Measurements from ENCODE around the gene NXPH2. TPM values are rescaled to one million over a fixed set of nuclear protein-coding genes. Genes with fewer than 3 reads are reported as not detected.

The NXPH2 gene
- polyA plus RNA-seq, 1 of the 3 experiments (the other 2 are of a cell fraction) = not detected

- H3K9me3 ChIP-seq = no peaks in the 10 kb centered on the region
- TF ChIP-seq NRF1 (IDR thresholded peaks at IDR 0.05; ENCODE audit: low read depth, low read length) = no peak
- TF ChIP-seq TCF12 (IDR thresholded peaks at IDR 0.05) = no peak
- TF ChIP-seq MXI1 (IDR thresholded peaks at IDR 0.05; ENCODE audit: low read depth, low read length) = no peak
- no peak for TF ChIP-seq ELF1 (IDR thresholded peaks at IDR 0.05)
- no peak for TF ChIP-seq USF2 (IDR thresholded peaks at IDR 0.05; ENCODE audit: borderline replicate concordance, low read depth, low read length)
- no peak for TF ChIP-seq EZH2phosphoT487 (IDR thresholded peaks at IDR 0.05; ENCODE audit: borderline replicate concordance, low read depth)
- no peak for TF ChIP-seq FOSL2 (IDR thresholded peaks at IDR 0.05; ENCODE audit: borderline replicate concordance, low read depth)
- TF ChIP-seq TAF1 (IDR thresholded peaks at IDR 0.05; ENCODE audit: borderline replicate concordance, low read depth, low read length) = no peak
- no peak for TF ChIP-seq RAD21 (IDR thresholded peaks at IDR 0.05; ENCODE audit: low read length)
- no peaks in the 10 kb centered on the region for H3K36me3 ChIP-seq (replicated peaks in 1 of 2; ENCODE audit: control insufficient read depth in 1 of 2, insufficient read depth in 2 of 2, low read length in 1 of 2)
- DNase-seq = no peak
- H3K4me2 ChIP-seq = no peak overlapping the region; the same call in 1 of the 2 replicates
- ChIA-PET POLR2A (no interaction called here), CTCF (no interaction called here)
- H3K4me3 ChIP-seq (ENCODE audit: low read depth in 2 of 2, low read length in 1 of 2) = no peak overlapping the region
- no peak overlapping the region for H3K9ac ChIP-seq
- no peaks in the 10 kb centered on the region for H3K79me2 ChIP-seq (ENCODE audit: insufficient read depth)
- H3K9me2 ChIP-seq = no peaks in the 10 kb centered on the region
- no peak overlapping the region for H3K27ac ChIP-seq (ENCODE audit: low read depth in 2 of 2, low read length in 1 of 2)
- H3K4me1 ChIP-seq (ENCODE audit: control insufficient read depth in 1 of 2, insufficient read depth in 2 of 2, low read depth in 1 of 2, low read length in 1 of 2) = peaks cover 0 to 3% of the 10 kb centered on the region in 2 experiments; a peak in 1 of 4 replicates
- H3F3A ChIP-seq (replicated peaks; ENCODE audit: insufficient read depth) = no peaks in the 10 kb centered on the region
- H3K27me3 ChIP-seq (ENCODE audit: insufficient read depth) = no peaks in the 10 kb centered on the region
- H4K20me1 ChIP-seq (ENCODE audit: insufficient read depth) = no peaks in the 10 kb centered on the region
- H2AFZ ChIP-seq (ENCODE audit: low read depth) = no peak overlapping the region
- WGBS (ENCODE audit: low lambda C conversion rate) = 39% methylated on average over 5 of the region's 5 CpGs
Measured at GRCh38 chr2:138652378-138652777, 127.8 kb downstream of the NXPH2 start.

DNA sequence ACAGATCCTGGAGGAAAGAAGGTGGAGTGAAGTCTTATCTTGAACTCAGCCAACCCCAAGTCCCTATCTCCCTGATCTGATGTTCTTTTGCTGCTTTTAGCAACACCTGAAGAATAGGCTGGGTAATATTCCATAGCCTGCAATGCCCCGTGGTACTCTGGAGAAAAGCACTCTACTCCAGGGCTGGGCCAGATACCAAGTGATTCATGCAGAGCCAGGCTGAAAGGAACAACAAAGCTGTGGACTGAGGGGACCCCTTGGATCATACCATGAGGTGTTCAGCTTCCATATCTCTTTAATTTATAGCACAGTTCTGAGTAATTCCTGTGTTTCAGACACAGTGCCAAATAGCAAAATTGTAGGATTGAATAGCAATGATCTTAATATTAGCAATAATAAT is 130.6 kb downstream of the NXPH2 start:
- no peak overlapping the region; the same call in 1 of the 2 replicates for H3K4me2 ChIP-seq
- no peaks in the 10 kb centered on the region for H4K20me1 ChIP-seq (ENCODE audit: insufficient read depth)
- no peaks in the 10 kb centered on the region for H3K36me3 ChIP-seq (replicated peaks in 1 of 2; ENCODE audit: control insufficient read depth in 1 of 2, insufficient read depth in 2 of 2, low read length in 1 of 2)
- ChIA-PET CTCF (no interaction called here), POLR2A (no interaction called here)
- no peaks in the 10 kb centered on the region for H3F3A ChIP-seq (replicated peaks; ENCODE audit: insufficient read depth)
- no peak overlapping the region for H3K9ac ChIP-seq
- no peaks in the 10 kb centered on the region for H3K27me3 ChIP-seq (ENCODE audit: insufficient read depth)
- H3K27ac ChIP-seq (ENCODE audit: low read depth in 2 of 2, low read length in 1 of 2) = no peak overlapping the region
- no peak for DNase-seq
- TF ChIP-seq RCOR1 (IDR thresholded peaks at IDR 0.05; ENCODE audit: low read length) = no peak
- TF ChIP-seq RAD21 (IDR thresholded peaks at IDR 0.05; ENCODE audit: low read length) = no peak
- TF ChIP-seq EP300 (IDR thresholded peaks at IDR 0.05; ENCODE audit: borderline replicate concordance in 1 of 2, low read depth in 1 of 2, low read length in 1 of 2) = no peak
- no peak for TF ChIP-seq MXI1 (IDR thresholded peaks at IDR 0.05; ENCODE audit: low read depth, low read length)
- TF ChIP-seq, protein P1, sequence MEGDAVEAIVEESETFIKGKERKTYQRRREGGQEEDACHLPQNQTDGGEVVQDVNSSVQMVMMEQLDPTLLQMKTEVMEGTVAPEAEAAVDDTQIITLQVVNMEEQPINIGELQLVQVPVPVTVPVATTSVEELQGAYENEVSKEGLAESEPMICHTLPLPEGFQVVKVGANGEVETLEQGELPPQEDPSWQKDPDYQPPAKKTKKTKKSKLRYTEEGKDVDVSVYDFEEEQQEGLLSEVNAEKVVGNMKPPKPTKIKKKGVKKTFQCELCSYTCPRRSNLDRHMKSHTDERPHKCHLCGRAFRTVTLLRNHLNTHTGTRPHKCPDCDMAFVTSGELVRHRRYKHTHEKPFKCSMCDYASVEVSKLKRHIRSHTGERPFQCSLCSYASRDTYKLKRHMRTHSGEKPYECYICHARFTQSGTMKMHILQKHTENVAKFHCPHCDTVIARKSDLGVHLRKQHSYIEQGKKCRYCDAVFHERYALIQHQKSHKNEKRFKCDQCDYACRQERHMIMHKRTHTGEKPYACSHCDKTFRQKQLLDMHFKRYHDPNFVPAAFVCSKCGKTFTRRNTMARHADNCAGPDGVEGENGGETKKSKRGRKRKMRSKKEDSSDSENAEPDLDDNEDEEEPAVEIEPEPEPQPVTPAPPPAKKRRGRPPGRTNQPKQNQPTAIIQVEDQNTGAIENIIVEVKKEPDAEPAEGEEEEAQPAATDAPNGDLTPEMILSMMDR (IDR thresholded peaks at IDR 0.05) = no peak
- TF ChIP-seq NRF1 (IDR thresholded peaks at IDR 0.05; ENCODE audit: low read depth, low read length) = no peak
- H3K9me3 ChIP-seq = no peaks in the 10 kb centered on the region
- no peak overlapping the region for H2AFZ ChIP-seq (ENCODE audit: low read depth)
- H3K9me2 ChIP-seq = no peaks in the 10 kb centered on the region
- no peaks in the 10 kb centered on the region for H3K79me2 ChIP-seq (ENCODE audit: insufficient read depth)
- WGBS (ENCODE audit: low lambda C conversion rate) = 29% methylated on average over 1 of the region's 1 CpG
- no peak overlapping the region for H3K4me3 ChIP-seq (ENCODE audit: low read depth in 2 of 2, low read length in 1 of 2)
- H3K4me1 ChIP-seq (ENCODE audit: control insufficient read depth in 1 of 2, insufficient read depth in 2 of 2, low read depth in 1 of 2, low read length in 1 of 2) = peaks cover 0 to 3% of the 10 kb centered on the region in 2 experiments; a peak in 1 of 4 replicates
